Peyer's patch (tissue), 4 donors: ENCODE measurements around the gene PTPRJ. TPM values are rescaled to one million over a fixed set of nuclear protein-coding genes. Genes with fewer than 3 reads are reported as not detected.
A peak's percentile ranks its signal among the peaks of the same experiment; 100 is the strongest.

Source experiments
- DNase-seq, 3 donors: peaks; one replicate each; pipeline ENCODE4 v3.0.0-alpha.2; 2017 to 2019
- H3K27ac ChIP-seq, 4 donors: fragments of 200-600 bp; sonication (generic); one replicate each; pipeline ENCODE4 v1.5.1; 2016 to 2019
- H3K27me3 ChIP-seq, 2 donors: fragments of 200-600 bp; sonication (generic); one replicate each; pipeline ENCODE4 v1.5.1; 2019
- H3K36me3 ChIP-seq, 3 donors: fragments of 200-600 bp; sonication (generic); one replicate each; pipeline ENCODE4 v1.5.1; 2016 to 2019
- H3K4me1 ChIP-seq, 4 donors: fragments of 200-600 bp; sonication (generic); one replicate each; pipeline ENCODE4 v1.5.1; 2016 to 2019
- H3K4me3 ChIP-seq, 4 donors: fragments of 200-600 bp; sonication (generic); 1 replicate in 3 of 4; 2 replicates in 1 of 4; pipeline ENCODE4 v1.5.1; 2016 to 2019; ENCODE audit warnings: mild to moderate bottlenecking in 1 of 4
- H3K9me3 ChIP-seq, 4 donors: fragments of 200-600 bp; sonication (generic); one replicate each; pipeline ENCODE4 v1.5.1; 2016 to 2019; ENCODE audit warnings: mild to moderate bottlenecking in 1 of 4
- CTCF ChIP-seq, 6 experiments: fragments of 450-650 bp in 4 of 6; fragments of 200-600 bp in 2 of 6; sonication (generic) in 1 of 6; IDR thresholded peaks; one replicate each; pipeline ENCODE4 v1.5.1; 2017 to 2019; ENCODE audit warnings: antibody characterized with exemption in 6 of 6, mild to moderate bottlenecking in 3 of 6, moderate library complexity in 1 of 6
- POLR2A ChIP-seq, 2 donors: fragments of 450-650 bp; IDR thresholded peaks; one replicate each; pipeline ENCODE4 v1.5.1; 2017; ENCODE audit warnings: antibody characterized with exemption in 2 of 2, mild to moderate bottlenecking in 2 of 2, moderate library complexity in 2 of 2
- total RNA-seq, 4 donors: library from RNA; depleted of rRNA; stranded (reverse); fragments of >200 nt; gene quantifications; one replicate each; pipeline ENCODE4 v1.1.0, GENCODE V29; 2016

The PTPRJ gene
- total RNA-seq, 4 donors from 2014 or later = 28.1 to 50.1 (median 37.5) TPM

GRCh38 chr11:48106166-48106565 lies 125.8 kb downstream of the PTPRJ start:
- TF ChIP-seq POLR2A (IDR thresholded peaks at IDR 0.05) = no peak
- TF ChIP-seq CTCF (IDR thresholded peaks at IDR 0.05) = no peak
- Histone ChIP-seq H3K4me1 (peaks cover 0 to 58% (median 19%) of the 10 kb centered on the region in 4 donors), H3K27ac (peak overlapping the region in 1 of 4 donors; percentile 50), H3K4me3 (no peak overlapping the region), H3K36me3 (no peaks in the 10 kb centered on the region), H3K27me3 (no peaks in the 10 kb centered on the region), H3K9me3 (no peaks in the 10 kb centered on the region)
- no peak for DNase-seq

GRCh38 chr11:48107188-48107704 lies 126.9 kb downstream of the PTPRJ start:
- no peaks in the 10 kb centered on the region for H3K36me3 ChIP-seq
- no peaks in the 10 kb centered on the region for H3K27me3 ChIP-seq
- no peaks in the 10 kb centered on the region for H3K9me3 ChIP-seq
- H3K4me1 ChIP-seq = peaks cover 0 to 47% (median 19%) of the 10 kb centered on the region in 4 donors
- no peak overlapping the region for H3K4me3 ChIP-seq
- TF ChIP-seq CTCF (IDR thresholded peaks at IDR 0.05) (no peak), POLR2A (IDR thresholded peaks at IDR 0.05) (no peak)
- H3K27ac ChIP-seq = peak overlapping the region in 1 of 4 donors; percentile 50
- peak in 2 of 3 donors; percentile 72 to 82 for DNase-seq

GRCh38 chr11:48108231-48109045 lies 128.1 kb downstream of the PTPRJ start:
- no peak for TF ChIP-seq POLR2A (IDR thresholded peaks at IDR 0.05)
- no peak for TF ChIP-seq CTCF (IDR thresholded peaks at IDR 0.05)
- DNase-seq = no peak
- Histone ChIP-seq H3K36me3 (no peaks in the 10 kb centered on the region), H3K27ac (peak overlapping the region in 1 of 4 donors; percentile 79), H3K4me3 (no peak overlapping the region), H3K4me1 (peaks cover 0 to 35% (median 19%) of the 10 kb centered on the region in 4 donors), H3K9me3 (no peaks in the 10 kb centered on the region), H3K27me3 (no peaks in the 10 kb centered on the region)

- peak overlapping the region; percentile 32 to 79 (median 65) for H3K27ac ChIP-seq
- peaks cover 0 to 28% (median 19%) of the 10 kb centered on the region in 4 donors for H3K4me1 ChIP-seq
- TF ChIP-seq CTCF (IDR thresholded peaks at IDR 0.05) (peak in 4 of 6 experiments; percentile 50 to 64 (median 57)), POLR2A (IDR thresholded peaks at IDR 0.05) (no peak)
- H3K27me3 ChIP-seq = no peaks in the 10 kb centered on the region
- no peaks in the 10 kb centered on the region for H3K36me3 ChIP-seq
- peak overlapping the region; percentile 16 to 35 (median 33) for H3K4me3 ChIP-seq
- DNase-seq = no peak
- no peaks in the 10 kb centered on the region for H3K9me3 ChIP-seq
Measured at GRCh38 chr11:48109046-48109666, 128.8 kb downstream of the PTPRJ start.

- DNase-seq = no peak
- Histone ChIP-seq H3K27me3 (no peaks in the 10 kb centered on the region), H3K4me1 (peaks cover 0 to 21% (median 16%) of the 10 kb centered on the region in 4 donors), H3K36me3 (peaks cover 0 to 4% (median 0%) of the 10 kb centered on the region in 3 donors), H3K27ac (peak overlapping the region in 1 of 4 donors; percentile 79), H3K9me3 (peaks cover 0 to 3% (median 0%) of the 10 kb centered on the region in 4 donors), H3K4me3 (no peak overlapping the region)
- no peak for TF ChIP-seq POLR2A (IDR thresholded peaks at IDR 0.05)
Measured at GRCh38 chr11:48110509-48110766, 130.1 kb downstream of the PTPRJ start.

GRCh38 chr11:48111891-48112290 lies 131.5 kb downstream of the PTPRJ start:
- Histone ChIP-seq H3K9me3 (peaks cover 0 to 3% (median 0%) of the 10 kb centered on the region in 4 donors), H3K36me3 (peaks cover 0 to 5% (median 0%) of the 10 kb centered on the region in 3 donors), H3K4me3 (no peak overlapping the region), H3K27me3 (no peaks in the 10 kb centered on the region), H3K4me1 (peaks cover 0 to 15% (median 8%) of the 10 kb centered on the region in 4 donors), H3K27ac (peak overlapping the region in 1 of 4 donors; percentile 26)
- no peak for DNase-seq
- TF ChIP-seq POLR2A (IDR thresholded peaks at IDR 0.05) = no peak
- no peak for TF ChIP-seq CTCF (IDR thresholded peaks at IDR 0.05)
